ENCODE measurements around the gene COX19.

GRCh38 chr7:1024331-1024841 is 49.0 kb upstream of the COX19 start:
- TF ChIP-seq CTCF (IDR thresholded peaks at IDR 0.05; ENCODE audit: low read depth, low read length) = no peak
- no peak for TF ChIP-seq EZH2phosphoT487 (IDR thresholded peaks at IDR 0.05; ENCODE audit: low read depth)

All from OCI-LY3 (cell line).